ENCODE results near the gene ZNF668. TPM values are rescaled to one million over a fixed set of nuclear protein-coding genes. Genes with fewer than 3 reads are reported as not detected.

ZNF668 gene
- 4.5 and 5.3 TPM in 2 replicates for total RNA-seq (2012; rRNA removed)
- 11.6 and 15.4 TPM in 2 replicates for polyA plus RNA-seq (2012; rRNA removed)
- polyA plus RNA-seq (2012; cell fraction: cytosol; rRNA removed): 10.8 and 19.1 TPM in 2 replicates
- 9.0 and 26.5 TPM in 2 replicates for polyA plus RNA-seq (2012; cell fraction: nucleus; rRNA removed; ENCODE audit: low replicate concordance)
- percentile 72 among the genes with signal in this experiment for Bru-seq, nascent RNA
- BruChase-seq, experiment 1, labeled RNA remaining after a 6-hour chase: percentile 76 among the genes with signal in this experiment
- percentile 66 among the genes with signal in this experiment for BruChase-seq, experiment 2, labeled RNA remaining after a 2-hour chase
- long read RNA-seq, transcript ZNF668-201 (3 exons, 2,762 nt): major isoform, 11 of 35 reads
- long read RNA-seq, partial matches to known transcripts: 10 of 35 reads
- long read RNA-seq, other reads (novel, unspliced or antisense): 9 of 35 reads

DNA sequence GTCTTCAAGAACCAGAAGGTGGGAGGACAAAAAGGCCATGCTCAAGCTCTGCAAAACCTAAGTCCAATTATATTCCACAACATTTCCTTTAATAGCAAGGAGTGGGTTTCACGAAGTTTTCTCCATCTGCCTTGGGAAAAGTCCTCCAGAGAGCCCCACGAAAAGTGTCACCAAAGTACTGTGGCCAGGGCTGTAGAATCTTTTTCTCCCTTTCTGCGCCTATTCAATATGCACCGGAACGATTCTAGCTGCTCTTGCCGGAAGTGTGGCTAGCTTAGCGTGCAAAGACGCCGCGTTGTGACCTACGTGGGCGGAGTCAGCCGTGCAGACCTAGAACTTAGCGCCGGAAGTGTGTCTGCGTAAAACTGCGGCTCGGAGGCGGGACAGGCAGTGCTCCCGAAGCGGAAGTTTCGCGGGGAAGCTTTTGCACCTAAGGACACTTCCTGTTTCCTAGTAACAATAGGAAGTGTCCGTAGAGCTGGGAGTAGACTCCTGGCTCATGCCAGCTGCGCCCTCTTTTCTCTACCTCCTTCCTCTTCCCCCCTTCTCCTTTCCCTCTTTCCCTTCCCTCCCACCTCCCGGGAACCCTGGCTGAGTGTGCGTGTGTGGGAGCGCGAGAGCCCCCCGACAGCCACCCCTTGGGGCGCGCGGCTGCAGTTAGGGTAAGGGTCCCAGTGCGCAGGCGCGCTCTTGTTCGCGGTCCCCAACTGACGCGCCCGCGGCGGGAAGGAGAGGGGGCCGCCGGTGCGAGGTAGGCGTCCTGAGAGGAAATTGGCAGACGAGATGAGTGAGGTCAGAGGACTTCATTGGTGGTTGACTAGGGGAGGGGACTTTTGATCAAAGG lies at the start of gene ZNF668, which contains the start of gene ZNF646:
Gene ZNF668, minus strand, starts transcription at position 271 of the 844 bp plus-strand sequence. CDS start 9,781 bp downstream, outside the sequence.
Gene ZNF646, plus strand, starts transcription at position 453 of the 844 bp plus-strand sequence. CDS start 1,903 bp downstream, outside the sequence.
- peak within 1 kb of the TSS; percentile 94 for H3K4me2 ChIP-seq (ENCODE audit: low read depth, low read length)
- H2BK120ac ChIP-seq (ENCODE audit: low read depth, low read length): peak within 1 kb of the TSS; percentile 89; the same call in 1 of the 2 replicates
- H3K18ac ChIP-seq (ENCODE audit: low read depth, low read length): peak within 1 kb of the TSS; percentile 37; the same call in 1 of the 2 replicates
- H3K27me3 ChIP-seq (ENCODE audit: control insufficient read depth, insufficient read depth, low read length): no peaks in the 10 kb centered on the region
- dilution Hi-C loops (cut with HindIII; ENCODE audit: low sequenced_read_pairs, unreplicated experiment) (no loop called here), intact Hi-C loops (cut with micrococcal nuclease) (loop anchor here (1.0 to 10.0 kb wide), 4 partner anchors 41 to 119 kb away; partner anchors contain the start of genes HSD3B7, SETD1A and STX4), in situ Hi-C loops (cut with MboI; ENCODE audit: low sequenced_read_pairs) (loop anchor here (10.0 kb wide), 1 partner anchor 391 kb away; no protein-coding TSS in a partner anchor)
- peak within 1 kb of the TSS; percentile 98 for H2AK9ac ChIP-seq (replicated peaks; ENCODE audit: low read depth, low read length, poor library complexity)
- H3K23ac ChIP-seq (ENCODE audit: low read depth, low read length): peak within 1 kb of the TSS; percentile 93
- H3K27ac ChIP-seq (ENCODE audit: insufficient read depth, low read length): peak within 1 kb of the TSS; percentile 90
- H2AFZ ChIP-seq (replicated peaks; ENCODE audit: low read length, poor library complexity): peak within 1 kb of the TSS; percentile 91
- H3K9me1 ChIP-seq (ENCODE audit: insufficient read depth, low read length): 0 out of 2 replicates have a peak, but pooled peaks cover under 1% of the 10 kb centered on the region
- TF ChIP-seq MAZ (IDR thresholded peaks at IDR 0.05; ENCODE audit: borderline replicate concordance, low read depth, low read length) (peak; percentile 51; the same call in 1 of the 2 replicates), BHLHE40 (IDR thresholded peaks at IDR 0.05; ENCODE audit: low read depth, low read length) (peak; percentile 66; the same call in 1 of the 2 replicates), POLR2A (IDR thresholded peaks at IDR 0.05; ENCODE audit: low read depth, low read length) (peak; percentile 72), MXI1 (IDR thresholded peaks at IDR 0.05; ENCODE audit: borderline replicate concordance, low read depth, low read length) (peak; percentile 51; the same call in 1 of the 2 replicates), USF2 (IDR thresholded peaks at IDR 0.05; ENCODE audit: low read depth, low read length) (no peak)
- H3K4me1 ChIP-seq (ENCODE audit: control insufficient read depth, insufficient read depth, low read length): peaks cover 6% of the 10 kb centered on the region
- H4K8ac ChIP-seq (ENCODE audit: low read depth in 2 of 2, low read length in 2 of 2): peak within 1 kb of the TSS; percentile 83 to 98
- peaks cover 9 to 57% of the 10 kb centered on the region in 2 experiments for H3K79me1 ChIP-seq (ENCODE audit: low read depth in 1 of 2, low read length in 2 of 2)
- peak within 1 kb of the TSS; percentile 96 for H3K9ac ChIP-seq (ENCODE audit: low read depth, low read length)
- peak; percentile 76 for ATAC-seq (ENCODE audit: low read depth)
- no peaks in the 10 kb centered on the region; the same call in 1 of the 2 replicates for H4K20me1 ChIP-seq (ENCODE audit: insufficient read depth, low read length)
- peak; percentile 100 for DNase-seq
- peak within 1 kb of the TSS; percentile 95 for H4K5ac ChIP-seq (ENCODE audit: low read depth, low read length)
- peak within 1 kb of the TSS; percentile 94 for H3K56ac ChIP-seq (ENCODE audit: extremely low read depth, insufficient read depth, low read length)
- H4K91ac ChIP-seq (ENCODE audit: insufficient read depth, low read depth, low read length): peak within 1 kb of the TSS; percentile 93
- H3K4me3 ChIP-seq (ENCODE audit: insufficient read depth, low read depth, low read length): peak within 1 kb of the TSS; percentile 81
- peak within 1 kb of the TSS; percentile 98 for H3K14ac ChIP-seq (replicated peaks; ENCODE audit: low read depth, low read length)
- H3K36me3 ChIP-seq (ENCODE audit: control insufficient read depth, insufficient read depth, low read length): peaks cover 30% of the 10 kb centered on the region
- BruUV-seq (replicated peaks): no TSS peak
- peak within 1 kb of the TSS; percentile 100 for H3K4ac ChIP-seq (ENCODE audit: low read depth, low read length)
- H2BK5ac ChIP-seq (ENCODE audit: low read depth, low read length, poor library complexity, severe bottlenecking): peak within 1 kb of the TSS; percentile 88
- ChIA-PET POLR2A (ENCODE audit: unreplicated experiment) (interaction anchor here (0.9 to 1.9 kb wide), 3 partner anchors 13 to 90 kb away, joined by 3 to 6 read pairs (median 3); no protein-coding TSS in a partner anchor), CTCF (interaction anchor here (1.0 kb wide), 1 partner anchor 18 kb away, joined by 4 read pairs; no protein-coding TSS in a partner anchor)
- peak within 1 kb of the TSS; percentile 27; the same call in 1 of the 2 replicates for H2BK20ac ChIP-seq (ENCODE audit: low read depth, low read length)
- peak within 1 kb of the TSS; percentile 59; the same call in 1 of the 3 replicates for H2BK15ac ChIP-seq (ENCODE audit: low read depth, low read length)
- peak within 1 kb of the TSS; percentile 96 for H2AK5ac ChIP-seq (ENCODE audit: low read depth, low read length)
- no peaks in the 10 kb centered on the region for H3K9me3 ChIP-seq (ENCODE audit: control insufficient read depth, insufficient read depth, low read length)
- WGBS, 2 experiments (ENCODE audit: extremely low coverage in 2 of 2, insufficient read length in 1 of 2): 2% methylated on average over 9 of the region's 48 CpGs; no CpG with 5 or more reads in 1 of the 2 experiments

Data from IMR-90 (cell line).